ENCODE data around the gene TENM4.
A peak's percentile ranks its signal among the peaks of the same experiment; 100 is the strongest.

DNA sequence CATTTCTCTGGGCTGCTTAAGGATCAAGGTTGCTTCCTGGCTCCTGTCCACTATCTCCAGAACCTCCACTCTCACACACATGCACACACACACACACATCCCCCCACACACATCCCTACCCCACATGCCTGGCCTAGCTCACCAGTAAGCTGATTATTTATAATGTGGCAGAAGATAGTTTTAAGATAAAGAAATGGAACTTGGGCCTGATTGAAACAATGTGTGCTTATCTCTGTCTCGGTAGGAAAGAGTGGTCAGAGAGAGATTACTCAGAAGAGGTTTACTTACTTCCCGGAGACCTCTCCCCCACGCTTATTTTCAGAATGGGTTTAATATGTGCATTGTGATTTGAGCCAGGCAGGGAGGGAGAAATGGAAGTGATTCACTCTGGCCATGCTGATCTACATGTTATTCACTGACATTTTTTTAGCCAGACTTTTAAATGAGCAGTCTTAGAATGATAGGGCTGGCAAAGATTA is 422.4 kb downstream of the TENM4 start:
- TF ChIP-seq CTCF (IDR thresholded peaks at IDR 0.05) = no peak
- peak; percentile 88; the same call in 1 of the 2 replicates for TF ChIP-seq RCOR1 (IDR thresholded peaks at IDR 0.05; ENCODE audit: low read length)
- TF ChIP-seq EZH2phosphoT487 (IDR thresholded peaks at IDR 0.05; ENCODE audit: borderline replicate concordance, low read depth) = no peak

Data from SK-N-SH (cell line).